Activated T-helper 17 cell treated with anti-CD3 and anti-CD28 coated beads, Interleukin-2, amount 50 U/mL, for 72 hours (primary cell): ENCODE data around the gene FAM237B. TPM values are rescaled to one million over a fixed set of nuclear protein-coding genes. Genes with fewer than 3 reads are reported as not detected.

Experiments
- ATAC-seq: fragments of 150-1000 bp; cut with Tn5 transposase; replicated peaks from 2 replicates; pipeline ENCODE4 v1.10.0; 2021; ENCODE audit warnings: mild to moderate bottlenecking, moderate library complexity
- H3K27ac Mint-ChIP-seq: one replicate; pipeline ENCODE4 v1.8.0; 2022; ENCODE audit warnings: mixed read lengths
- H3K27me3 Mint-ChIP-seq: one replicate; pipeline ENCODE4 v1.8.0; 2022; ENCODE audit warnings: mixed read lengths
- H3K36me3 Mint-ChIP-seq: one replicate; pipeline ENCODE4 v1.8.0; 2022; ENCODE audit warnings: low read depth, mild to moderate bottlenecking, mixed read lengths
- H3K4me1 Mint-ChIP-seq: one replicate; pipeline ENCODE4 v1.8.0; 2022; ENCODE audit warnings: mixed read lengths
- H3K4me3 Mint-ChIP-seq: one replicate; pipeline ENCODE4 v1.8.0; 2022; ENCODE audit warnings: mild to moderate bottlenecking, mixed read lengths
- H3K9me3 Mint-ChIP-seq: one replicate; pipeline ENCODE4 v1.8.0; 2022; ENCODE audit warnings: mixed read lengths
- total RNA-seq, 2 donors: library from RNA; stranded (reverse); gene quantifications; one replicate each; pipeline ENCODE4 v1.2.3, GENCODE V29; 2022

The FAM237B gene
- total RNA-seq, 2 donors from 2014 or later: not detected

DNA sequence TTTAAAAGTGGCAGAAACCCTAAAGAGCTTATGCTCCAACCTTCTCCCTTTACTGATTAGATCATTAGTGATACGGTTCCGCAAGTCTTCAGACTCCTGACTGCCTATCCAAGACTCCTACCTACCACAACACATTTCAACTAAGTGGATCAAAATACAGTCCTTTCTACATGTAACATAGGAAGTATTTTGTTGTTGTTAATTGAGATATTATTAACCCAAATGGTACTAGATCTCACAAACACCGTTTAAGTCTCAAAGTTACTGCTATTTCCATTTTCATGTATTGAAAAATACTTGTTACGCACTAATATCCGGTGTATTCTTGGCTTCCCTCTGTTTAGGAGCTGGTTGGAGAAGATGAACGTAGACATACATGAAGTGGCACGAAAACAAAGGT lies 1.1 kb downstream of the FAM237B start:
- H3K27me3 Mint-ChIP-seq: peaks cover 45% of the 10 kb centered on the region
- no peak overlapping the region for H3K27ac Mint-ChIP-seq
- no peak overlapping the region for H3K4me3 Mint-ChIP-seq

GRCh38 chr7:90313907-90314306 lies 7.2 kb downstream of the FAM237B start:
- Mint-ChIP-seq H3K27me3 (peaks cover 15% of the 10 kb centered on the region), H3K27ac (no peak overlapping the region)

More for the DNA sequence above, 1.1 kb downstream of the FAM237B start:
- no peaks in the 10 kb centered on the region for H3K9me3 Mint-ChIP-seq
- peaks cover 6% of the 10 kb centered on the region for H3K4me1 Mint-ChIP-seq
- no peaks in the 10 kb centered on the region for H3K36me3 Mint-ChIP-seq
- no peak for ATAC-seq

GRCh38 chr7:90312745-90313144 lies 8.4 kb downstream of the FAM237B start:
- H3K27me3 Mint-ChIP-seq: peaks cover 10% of the 10 kb centered on the region
- no peak for ATAC-seq
- no peaks in the 10 kb centered on the region for H3K9me3 Mint-ChIP-seq

More at GRCh38 chr7:90313907-90314306, 7.2 kb downstream of the FAM237B start:
- H3K36me3 Mint-ChIP-seq: no peaks in the 10 kb centered on the region
- no peak for ATAC-seq
- H3K9me3 Mint-ChIP-seq: no peaks in the 10 kb centered on the region
- H3K4me1 Mint-ChIP-seq: no peaks in the 10 kb centered on the region
- no peak overlapping the region for H3K4me3 Mint-ChIP-seq

DNA sequence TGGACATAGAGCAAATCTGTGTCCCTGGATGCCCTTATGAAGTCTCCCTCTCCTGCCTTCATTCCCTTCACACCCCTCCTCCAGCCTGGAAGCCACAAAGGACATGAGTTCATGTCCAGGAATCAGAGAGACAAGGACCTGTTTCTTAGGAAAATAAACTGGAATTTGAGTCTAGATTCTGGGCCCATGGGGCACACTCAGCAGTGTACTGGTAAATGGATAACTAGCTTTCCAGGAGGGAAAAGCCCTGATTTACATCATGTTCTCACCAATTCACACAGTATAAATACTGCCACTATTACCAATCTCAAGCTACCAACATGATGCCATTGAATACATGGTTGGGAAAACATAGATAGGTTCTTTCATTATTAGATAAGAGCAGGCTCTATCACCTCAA lies 9.9 kb downstream of the FAM237B start:
- Mint-ChIP-seq H3K4me1 (no peaks in the 10 kb centered on the region), H3K27me3 (peaks cover 4% of the 10 kb centered on the region), H3K27ac (no peak overlapping the region)

More at GRCh38 chr7:90312745-90313144, 8.4 kb downstream of the FAM237B start:
- no peaks in the 10 kb centered on the region for H3K4me1 Mint-ChIP-seq
- H3K27ac Mint-ChIP-seq: no peak overlapping the region
- H3K4me3 Mint-ChIP-seq: no peak overlapping the region
- H3K36me3 Mint-ChIP-seq: no peaks in the 10 kb centered on the region

DNA sequence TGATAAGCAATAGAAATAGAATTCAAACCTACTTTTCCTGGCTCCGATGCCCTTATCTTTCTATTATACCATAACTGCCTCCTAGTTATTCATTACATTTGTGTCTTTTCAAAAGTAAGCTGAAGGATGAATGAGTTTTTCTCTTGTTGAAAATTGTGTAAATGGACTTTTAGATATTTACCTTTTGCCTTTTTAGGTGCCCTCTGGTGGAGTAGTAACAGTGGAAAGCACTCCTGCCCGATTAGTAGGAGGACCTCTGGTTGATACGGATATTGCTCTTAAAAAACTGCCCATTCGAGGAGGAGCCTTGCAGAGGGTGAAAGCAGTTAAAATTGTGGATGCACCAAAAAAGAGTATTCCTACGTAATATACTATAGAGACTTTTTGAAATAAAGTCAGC lies 11.2 kb downstream of the FAM237B start:
- no peaks in the 10 kb centered on the region for H3K36me3 Mint-ChIP-seq
- H3K27me3 Mint-ChIP-seq: peaks cover 4% of the 10 kb centered on the region
- no peak overlapping the region for H3K4me3 Mint-ChIP-seq
- no peaks in the 10 kb centered on the region for H3K4me1 Mint-ChIP-seq
- no peak overlapping the region for H3K27ac Mint-ChIP-seq
- no peak for ATAC-seq
- no peaks in the 10 kb centered on the region for H3K9me3 Mint-ChIP-seq

More for the DNA sequence above, 9.9 kb downstream of the FAM237B start:
- ATAC-seq: no peak
- no peaks in the 10 kb centered on the region for H3K36me3 Mint-ChIP-seq
- H3K4me3 Mint-ChIP-seq: no peak overlapping the region
- no peaks in the 10 kb centered on the region for H3K9me3 Mint-ChIP-seq

- H3K27ac Mint-ChIP-seq: no peak overlapping the region
- no peaks in the 10 kb centered on the region for H3K4me1 Mint-ChIP-seq
- no peak overlapping the region for H3K4me3 Mint-ChIP-seq
- no peaks in the 10 kb centered on the region for H3K9me3 Mint-ChIP-seq
- no peaks in the 10 kb centered on the region for H3K27me3 Mint-ChIP-seq
- ATAC-seq: no peak
- no peaks in the 10 kb centered on the region for H3K36me3 Mint-ChIP-seq
Measured at GRCh38 chr7:90303241-90303640, 17.9 kb downstream of the FAM237B start.

GRCh38 chr7:90298145-90299038 lies 22.7 kb downstream of the FAM237B start:
- ATAC-seq: peak; percentile 87
- H3K9me3 Mint-ChIP-seq: peaks cover 2% of the 10 kb centered on the region
- H3K4me3 Mint-ChIP-seq: no peak overlapping the region
- no peak overlapping the region for H3K27ac Mint-ChIP-seq
- H3K4me1 Mint-ChIP-seq: no peaks in the 10 kb centered on the region
- H3K36me3 Mint-ChIP-seq: no peaks in the 10 kb centered on the region
- no peaks in the 10 kb centered on the region for H3K27me3 Mint-ChIP-seq

GRCh38 chr7:90290244-90291113 lies 30.6 kb downstream of the FAM237B start:
- no peak overlapping the region for H3K27ac Mint-ChIP-seq

GRCh38 chr7:90288154-90288553 lies 33.0 kb downstream of the FAM237B start:
- ATAC-seq: no peak
- H3K9me3 Mint-ChIP-seq: no peaks in the 10 kb centered on the region
- no peaks in the 10 kb centered on the region for H3K36me3 Mint-ChIP-seq

More at GRCh38 chr7:90290244-90291113, 30.6 kb downstream of the FAM237B start:
- ATAC-seq: no peak
- Mint-ChIP-seq H3K36me3 (no peaks in the 10 kb centered on the region), H3K4me3 (no peak overlapping the region), H3K4me1 (no peaks in the 10 kb centered on the region), H3K9me3 (peaks cover 4% of the 10 kb centered on the region), H3K27me3 (no peaks in the 10 kb centered on the region)

DNA sequence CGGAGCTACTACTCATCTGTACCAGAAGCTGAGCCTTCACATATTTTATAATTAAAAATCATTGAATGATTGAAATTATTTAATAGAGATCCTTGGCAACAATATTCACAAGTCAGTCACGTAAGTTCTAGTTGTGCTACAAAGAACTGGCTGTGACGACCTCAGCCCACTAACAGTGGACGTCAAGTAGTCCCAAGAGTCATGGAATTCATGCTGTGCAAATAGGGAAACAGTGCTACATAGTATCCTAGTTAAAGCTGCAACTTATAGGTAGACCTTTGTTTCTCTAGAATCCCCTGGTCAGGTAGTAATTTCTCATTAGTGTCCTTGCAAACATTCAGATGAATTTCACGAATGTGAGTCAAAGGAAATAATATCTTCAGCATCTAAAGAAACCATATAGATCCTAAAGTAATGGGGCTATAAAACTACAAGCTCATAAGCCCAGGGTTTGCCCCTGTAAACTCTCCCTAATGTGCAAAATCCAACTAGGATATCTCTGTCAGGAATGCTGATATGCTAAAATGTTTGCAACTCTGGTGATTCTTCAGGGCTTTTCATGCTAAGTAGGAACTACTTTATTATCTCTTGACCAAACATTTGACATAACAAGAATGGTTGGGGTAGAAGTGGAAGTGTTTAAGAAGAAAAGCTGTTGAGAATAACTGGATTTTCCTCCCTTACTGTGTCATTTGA lies 44.9 kb downstream of the FAM237B start:
- H3K27me3 Mint-ChIP-seq: no peaks in the 10 kb centered on the region
- no peak overlapping the region for H3K4me3 Mint-ChIP-seq
- H3K36me3 Mint-ChIP-seq: no peaks in the 10 kb centered on the region
- no peak for ATAC-seq
- H3K9me3 Mint-ChIP-seq: no peaks in the 10 kb centered on the region
- no peaks in the 10 kb centered on the region for H3K4me1 Mint-ChIP-seq
- no peak overlapping the region for H3K27ac Mint-ChIP-seq

More at GRCh38 chr7:90288154-90288553, 33.0 kb downstream of the FAM237B start:
- no peak overlapping the region for H3K4me3 Mint-ChIP-seq
- H3K27me3 Mint-ChIP-seq: no peaks in the 10 kb centered on the region
- no peaks in the 10 kb centered on the region for H3K4me1 Mint-ChIP-seq
- H3K27ac Mint-ChIP-seq: no peak overlapping the region

GRCh38 chr7:90274161-90274560 lies 46.9 kb downstream of the FAM237B start:
- H3K36me3 Mint-ChIP-seq: no peaks in the 10 kb centered on the region
- ATAC-seq: no peak
- no peaks in the 10 kb centered on the region for H3K27me3 Mint-ChIP-seq
- H3K27ac Mint-ChIP-seq: no peak overlapping the region
- H3K4me3 Mint-ChIP-seq: no peak overlapping the region
- no peaks in the 10 kb centered on the region for H3K9me3 Mint-ChIP-seq
- H3K4me1 Mint-ChIP-seq: no peaks in the 10 kb centered on the region

- Mint-ChIP-seq H3K4me1 (no peaks in the 10 kb centered on the region), H3K27ac (no peak overlapping the region), H3K27me3 (no peaks in the 10 kb centered on the region), H3K4me3 (no peak overlapping the region), H3K9me3 (no peaks in the 10 kb centered on the region), H3K36me3 (no peaks in the 10 kb centered on the region)
- no peak for ATAC-seq
Measured at GRCh38 chr7:90272242-90272641, 48.9 kb downstream of the FAM237B start.

GRCh38 chr7:90271753-90272152 lies 49.4 kb downstream of the FAM237B start:
- Mint-ChIP-seq H3K27ac (no peak overlapping the region), H3K4me1 (no peaks in the 10 kb centered on the region), H3K4me3 (no peak overlapping the region), H3K9me3 (no peaks in the 10 kb centered on the region), H3K36me3 (no peaks in the 10 kb centered on the region), H3K27me3 (no peaks in the 10 kb centered on the region)
- no peak for ATAC-seq
